HG03280 (cell line): ENCODE data around the gene BTBD2.

ENCODE experiments used
- ATAC-seq: cut with Tn5 transposase; IDR thresholded peaks from one replicate; pipeline ENCODE4 v1.9.1; 2021; ENCODE audit warnings: mild to moderate bottlenecking, moderate library complexity; ENCODE audit not compliant: unreplicated experiment

The BTBD2 gene

DNA sequence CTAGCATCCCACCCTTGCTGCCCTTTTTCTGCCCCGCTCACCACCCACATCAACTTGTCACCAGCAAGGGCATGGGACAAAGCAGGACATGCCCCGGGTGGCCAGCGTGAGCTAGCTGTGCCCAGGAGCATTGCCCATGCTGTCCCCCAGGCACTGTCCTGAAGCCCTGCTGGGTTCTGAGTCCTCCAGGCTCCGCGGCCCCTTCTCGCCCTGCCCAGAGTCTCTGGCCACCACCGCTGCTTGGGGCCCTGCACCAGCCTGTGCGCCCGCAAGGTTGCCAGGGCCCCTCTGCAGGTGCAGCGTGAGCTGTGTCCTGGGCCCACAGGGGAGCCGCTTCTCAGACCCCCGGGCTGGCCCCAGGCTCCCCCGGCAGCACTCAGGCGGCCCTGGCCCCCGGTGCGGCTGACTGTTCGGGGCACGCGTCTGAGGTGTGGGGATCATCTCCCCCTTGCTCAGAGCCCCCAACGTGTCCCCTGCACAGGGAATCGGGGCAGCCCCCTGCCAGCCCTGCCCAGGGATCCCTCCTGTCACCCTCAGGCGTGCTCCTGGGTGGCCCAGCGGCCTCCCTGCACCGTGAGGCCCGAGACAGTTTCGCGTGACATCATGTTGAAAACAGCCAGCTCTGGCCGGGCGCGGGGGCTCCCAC, 70.5 kb downstream of the BTBD2 start:
- ATAC-seq = no peak

DNA sequence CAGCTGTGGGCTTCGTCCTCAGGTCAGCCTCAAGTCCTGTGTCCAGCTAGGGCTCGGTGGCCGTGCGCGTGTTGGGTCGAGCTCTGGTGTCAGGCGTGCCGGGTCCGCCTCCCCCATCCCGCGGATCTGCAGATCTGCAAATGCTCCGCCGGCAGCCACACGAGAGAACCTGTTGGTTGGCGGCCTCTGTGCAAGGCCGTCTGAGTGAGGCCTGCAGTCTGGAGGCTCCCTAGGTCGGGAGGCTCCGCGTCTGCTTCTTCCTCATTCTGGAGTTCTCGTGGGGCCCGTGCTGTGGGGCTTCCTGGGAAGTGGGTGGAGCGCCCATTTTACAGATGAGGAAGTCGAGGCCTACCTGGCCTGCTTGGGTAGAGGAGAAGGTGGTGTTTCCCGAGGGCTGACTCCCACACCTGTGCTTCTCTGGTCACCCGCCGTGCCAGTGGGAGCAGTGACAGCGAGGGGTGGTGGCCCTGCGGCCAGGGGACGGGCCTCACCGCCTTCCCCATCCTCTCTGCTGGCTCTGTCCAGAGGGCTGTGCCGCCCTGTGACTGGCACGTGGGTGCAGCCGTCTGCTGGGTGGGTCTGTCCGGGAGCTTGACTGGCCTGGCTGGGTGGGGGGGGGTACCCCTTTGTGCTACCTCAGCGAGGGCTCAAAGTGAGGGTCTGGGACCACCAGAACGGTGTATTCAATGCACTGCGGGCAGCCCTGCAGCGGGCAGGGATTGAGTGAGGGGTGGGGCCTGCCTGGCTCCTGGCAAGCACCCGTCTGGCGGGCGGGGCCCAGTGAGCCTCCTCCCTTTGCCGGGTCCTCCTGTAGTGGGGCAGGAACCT, 71.2 kb downstream of the BTBD2 start:
- ATAC-seq = no peak

DNA sequence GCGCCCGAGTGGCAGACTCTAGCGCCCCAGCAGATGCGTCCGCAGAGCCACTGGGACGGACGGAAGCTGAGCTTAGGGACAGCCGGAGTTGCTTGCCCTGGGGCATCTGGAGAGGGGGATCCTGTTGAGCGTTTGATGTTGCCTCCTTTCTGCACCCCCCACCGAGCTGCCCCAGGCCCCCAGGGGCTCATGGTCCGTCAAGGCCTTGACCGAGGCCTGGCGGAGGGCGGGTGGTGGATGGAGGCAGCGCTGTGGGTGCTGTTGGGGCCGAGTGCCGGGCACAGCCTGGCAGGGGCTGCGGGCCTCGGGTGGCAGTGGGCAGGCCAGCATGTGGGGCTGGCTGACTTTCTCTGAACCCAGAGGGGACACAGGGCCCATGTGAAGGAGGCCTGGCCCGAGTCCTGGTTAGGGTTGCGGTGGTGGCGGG, 71.8 kb downstream of the BTBD2 start:
- no peak for ATAC-seq

DNA sequence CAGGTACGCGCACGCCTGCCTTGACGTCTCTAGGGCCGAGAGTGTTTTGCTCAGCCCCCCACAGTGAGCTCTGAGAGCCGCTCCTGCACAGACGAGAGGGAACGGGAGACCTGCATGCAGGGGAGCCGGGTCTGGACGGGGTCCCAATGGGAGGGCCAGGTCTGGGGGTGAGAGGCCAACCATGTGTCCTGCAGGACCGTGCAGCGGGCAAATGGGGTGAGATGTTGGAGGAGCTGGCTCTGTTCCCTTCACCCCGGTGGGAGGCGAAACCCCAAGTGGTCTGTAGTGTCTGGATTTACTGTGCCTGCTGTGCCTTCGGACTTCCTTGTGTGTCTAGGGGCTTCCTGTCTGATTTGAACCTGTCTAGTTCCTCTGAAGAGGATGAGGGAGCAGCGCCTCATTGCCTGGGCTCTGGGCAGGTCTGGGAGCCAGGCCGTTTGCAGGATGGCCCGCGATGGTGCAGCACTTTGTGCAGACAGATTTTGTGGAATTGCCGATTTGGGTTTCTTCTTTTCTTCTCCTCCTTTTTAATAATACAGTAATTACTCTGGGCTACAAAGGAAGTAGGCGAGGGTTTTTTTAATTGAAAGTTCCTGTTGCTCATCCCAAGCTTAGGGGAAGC, 72.5 kb downstream of the BTBD2 start:
- ATAC-seq = no peak

DNA sequence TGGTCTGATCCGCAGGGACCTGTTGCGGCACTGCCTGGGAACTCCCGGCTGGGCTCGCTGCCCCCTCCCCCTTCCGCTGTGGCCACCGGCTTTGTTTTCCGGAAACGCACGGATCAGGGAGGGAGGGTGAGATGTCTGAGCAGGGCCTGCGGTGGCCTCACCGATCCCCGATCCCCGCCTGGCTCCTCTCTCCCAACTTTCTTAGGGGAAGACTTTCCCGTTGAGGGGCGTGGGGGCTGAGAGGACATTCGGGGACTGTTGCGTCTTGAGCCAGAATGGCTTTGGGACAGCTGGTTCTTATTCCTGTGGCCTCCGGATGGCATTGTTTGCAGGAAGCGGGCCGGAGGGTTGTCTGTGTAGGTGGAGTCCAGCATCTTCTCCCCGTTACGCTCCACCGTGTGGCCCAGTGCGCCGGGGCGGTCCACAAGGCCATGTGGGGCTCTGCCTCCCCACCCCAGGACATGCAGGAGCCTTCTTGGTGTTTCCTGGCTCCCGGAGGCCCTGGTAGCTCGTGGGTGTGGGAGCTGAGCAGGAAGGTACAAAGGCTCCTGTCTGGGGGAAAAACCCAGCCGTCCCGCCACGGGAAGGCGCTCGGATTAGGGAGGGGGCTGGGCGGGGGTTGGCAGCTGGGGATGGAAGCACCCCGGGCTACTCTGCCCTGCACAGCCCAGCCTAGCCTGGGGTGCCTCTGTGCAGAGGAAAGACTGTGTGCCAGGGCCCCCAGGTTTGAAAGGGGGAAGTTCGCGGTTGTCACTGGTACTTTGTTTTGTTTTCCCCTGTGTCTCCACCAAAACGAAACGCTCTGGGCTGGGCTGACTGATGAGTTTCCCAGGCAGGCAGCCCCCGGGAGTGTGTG, 73.2 kb downstream of the BTBD2 start:
- no peak for ATAC-seq

DNA sequence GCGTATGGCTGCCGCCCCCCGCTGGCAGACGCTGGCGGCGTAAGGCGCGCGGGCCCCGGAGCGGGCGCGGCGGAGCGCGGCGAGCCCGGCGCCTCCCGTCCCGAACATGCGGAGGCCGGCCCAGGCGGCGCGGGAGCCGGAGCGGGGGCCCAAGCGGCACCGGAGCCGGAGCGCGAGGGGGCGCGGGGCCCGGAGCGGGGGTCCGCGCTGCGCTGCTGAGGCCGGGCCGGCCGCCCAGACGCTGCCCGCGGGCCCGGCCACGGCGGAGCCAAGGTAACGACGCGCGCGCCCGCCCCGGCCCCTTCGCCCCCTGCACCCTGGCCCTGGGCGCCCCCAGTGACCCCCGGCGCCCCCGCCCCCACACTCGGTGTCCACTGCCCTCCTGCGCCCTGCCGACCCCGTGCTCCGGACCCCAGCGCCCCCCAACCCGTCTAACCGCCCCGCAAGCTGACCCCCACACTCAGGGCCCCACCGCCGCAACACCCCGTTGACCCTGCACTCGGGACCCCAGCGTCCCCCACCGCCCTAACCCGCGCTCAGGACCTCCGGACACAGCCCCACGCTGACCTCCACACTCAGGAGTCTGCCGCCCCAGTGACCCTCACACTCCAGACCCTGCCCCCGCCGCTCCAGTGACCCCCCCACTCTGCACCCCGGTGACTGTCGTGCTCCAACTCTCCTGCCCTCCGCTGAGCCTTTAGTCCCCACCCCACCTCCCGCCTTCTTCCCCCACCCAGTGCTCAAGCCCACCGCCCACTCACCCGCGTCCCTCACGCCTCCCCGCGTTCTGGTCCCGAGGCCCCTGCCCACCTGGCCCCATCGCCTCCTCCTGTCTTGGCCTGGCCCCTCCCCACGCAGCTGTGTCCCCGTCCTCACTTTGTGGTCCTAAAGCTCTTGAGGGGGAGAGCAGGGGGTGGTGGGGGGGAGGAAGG, 74.1 kb downstream of the BTBD2 start, which contains the start of gene CSNK1G2:
Gene CSNK1G2 (plus strand): TSS at position 27 of the 932 bp plus-strand sequence. CDS start 28,601 bp downstream, outside the sequence.
- ATAC-seq = no peak

DNA sequence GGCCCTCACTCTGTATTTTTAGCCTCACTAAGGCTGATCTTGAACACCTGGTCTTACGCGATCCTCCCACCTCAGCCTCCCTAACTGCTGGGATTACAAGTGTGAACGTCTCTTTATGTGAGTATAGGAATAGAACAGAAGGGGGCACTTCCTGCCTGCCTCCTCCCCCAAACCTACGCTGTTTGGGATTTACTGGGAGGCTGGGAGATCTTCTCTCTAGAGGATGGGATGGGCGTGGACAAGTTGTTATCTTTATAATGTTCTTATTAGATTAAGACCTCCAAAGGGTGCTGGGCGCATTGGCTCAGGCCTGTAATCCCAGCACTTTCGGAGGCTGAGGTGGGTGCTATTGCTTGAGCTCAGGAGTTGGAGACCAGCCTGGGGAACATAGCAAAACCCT, 77.4 kb downstream of the BTBD2 start:
- ATAC-seq = no peak

DNA sequence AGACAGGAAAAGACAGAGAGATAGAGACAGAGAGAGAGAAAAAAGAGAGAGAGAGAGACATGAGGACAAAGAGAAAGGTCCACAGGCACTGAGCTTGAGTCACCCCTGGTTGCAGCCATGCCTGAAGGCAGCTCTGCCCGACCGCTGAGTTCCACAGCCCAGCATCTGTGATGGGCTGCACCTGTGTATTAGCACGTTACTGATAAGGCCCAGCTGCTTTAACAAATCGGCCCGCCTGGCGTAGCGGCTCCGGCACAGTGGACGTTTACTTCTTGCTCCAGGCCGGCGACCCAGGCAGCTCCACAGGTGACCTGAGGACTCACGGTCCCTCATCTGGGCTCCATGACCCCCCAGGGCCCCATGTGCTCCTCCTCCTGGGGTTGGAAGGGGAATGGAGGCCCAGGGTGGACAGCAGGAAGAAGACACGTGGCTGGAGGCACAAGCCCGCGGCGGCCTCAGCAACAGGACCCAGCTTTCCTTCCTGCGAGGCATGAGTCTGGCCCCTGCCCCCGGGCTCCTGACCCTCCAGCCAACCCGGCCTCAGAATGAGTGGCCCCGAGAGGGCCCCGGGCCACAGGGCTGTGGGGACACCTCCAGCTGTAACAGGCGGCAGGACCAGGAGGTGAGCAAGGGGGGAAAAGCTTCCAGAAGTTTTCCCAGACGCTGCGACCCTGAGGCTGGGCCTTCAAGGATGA, 78.5 kb downstream of the BTBD2 start:
- ATAC-seq = no peak

DNA sequence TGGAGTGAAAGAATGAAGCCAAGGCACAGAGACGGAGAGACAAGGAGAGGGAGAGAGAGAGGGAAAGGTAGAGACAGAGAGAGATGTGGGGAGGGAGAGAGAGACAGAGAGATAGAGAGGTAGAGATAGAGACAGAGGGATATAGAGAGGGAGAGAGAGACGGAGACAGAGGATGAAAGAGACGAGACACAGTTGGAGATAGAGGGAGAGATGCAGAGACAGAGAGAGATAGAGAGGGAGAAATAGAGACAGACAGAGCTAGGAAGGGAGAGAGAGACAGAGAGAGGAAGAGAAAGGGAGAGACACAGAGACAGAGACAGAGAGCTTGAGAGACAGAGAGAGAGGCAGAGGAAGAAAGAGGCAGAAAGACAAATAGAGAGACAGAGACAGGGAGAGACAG, 79.1 kb downstream of the BTBD2 start:
- ATAC-seq = no peak

DNA sequence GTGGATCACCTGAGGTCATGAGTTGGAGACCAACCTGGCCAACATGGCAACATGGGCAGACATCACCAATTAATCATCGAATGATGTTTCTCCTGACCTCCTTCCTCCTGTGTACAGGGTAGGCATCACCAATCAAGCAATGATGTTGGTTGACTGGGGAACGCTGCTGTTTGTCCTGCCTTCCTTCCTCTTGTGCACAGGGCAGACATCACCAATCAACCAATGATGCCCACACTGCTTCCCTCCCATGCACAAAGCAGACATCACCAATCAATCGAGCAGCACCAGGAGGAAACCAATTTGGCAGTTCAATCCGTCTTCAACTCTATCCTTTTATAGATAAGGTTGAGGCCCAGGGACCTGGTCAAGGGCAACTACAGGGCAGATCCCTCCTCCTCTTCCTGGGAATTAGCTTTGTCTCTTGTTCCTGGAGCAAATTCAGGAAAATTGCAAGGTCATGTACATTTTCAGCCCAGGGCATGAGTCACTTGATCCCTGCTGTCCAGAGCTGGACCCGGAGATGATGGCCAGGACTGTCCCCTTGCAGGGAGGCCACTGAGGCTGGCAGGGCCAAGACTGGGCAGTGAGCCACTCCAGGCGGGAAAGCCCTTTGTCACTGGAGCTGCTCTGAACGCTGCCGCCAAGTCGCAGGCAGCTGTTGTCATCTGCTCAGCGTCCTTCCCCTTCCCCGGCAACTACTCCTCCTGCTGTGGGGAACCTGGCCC, 79.9 kb downstream of the BTBD2 start:
- ATAC-seq = no peak
